ENCODE data around the gene LRRC3B.

LRRC3B gene

DNA sequence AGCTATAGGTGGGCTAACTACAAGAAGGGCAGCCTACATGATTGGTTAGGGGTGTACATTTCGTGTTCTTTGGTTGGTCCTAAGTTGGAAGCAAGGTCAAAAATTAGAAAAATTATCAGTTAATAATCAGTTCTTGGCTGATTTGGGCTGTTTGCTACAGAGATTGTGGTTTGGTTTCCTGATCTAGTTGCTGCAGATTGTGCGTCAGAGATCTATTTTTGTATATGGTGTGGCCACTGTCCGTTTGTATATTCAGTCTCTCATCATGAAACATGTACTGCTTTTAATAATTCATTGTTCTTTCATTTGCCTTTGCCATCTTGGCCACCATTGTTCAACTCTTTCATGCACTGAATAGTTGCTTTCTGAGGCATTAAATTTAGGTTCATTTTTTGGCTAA lies 80.9 kb downstream of the LRRC3B start:
- Histone ChIP-seq H3K4me1 (no peaks in the 10 kb centered on the region), H3K4me3 (no peak overlapping the region), H3K9me3 (no peaks in the 10 kb centered on the region), H3K27me3 (ENCODE audit: low read depth) (no peaks in the 10 kb centered on the region), H3K36me3 (replicated peaks) (no peaks in the 10 kb centered on the region)
- in situ Hi-C loops (cut with MboI; ENCODE audit: low sequenced_read_pairs): loop anchor here (25.0 kb wide), 1 partner anchor 766 kb away; no protein-coding TSS in a partner anchor
- DNase-seq (ENCODE audit: low spot score in 2 of 2): no peak

DNA sequence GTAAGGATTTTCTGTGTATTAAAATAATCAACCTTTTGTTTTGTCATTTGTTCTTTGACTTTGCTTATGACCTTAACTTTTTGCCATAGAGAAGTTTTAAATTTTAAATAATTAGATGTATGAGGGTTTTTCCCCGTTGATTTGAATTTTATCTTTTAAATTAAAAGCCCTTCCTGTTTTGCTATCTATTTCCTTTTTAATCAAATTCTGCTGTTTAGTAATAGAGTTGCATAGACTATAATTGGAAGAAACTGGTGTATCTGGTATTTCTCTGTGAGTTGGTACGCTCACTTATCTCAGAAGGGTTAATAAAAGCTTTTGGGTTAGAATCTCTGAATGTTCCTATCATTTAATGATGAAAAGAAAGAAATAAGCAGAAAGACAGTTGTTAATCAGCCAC lies 82.2 kb downstream of the LRRC3B start:
- Histone ChIP-seq H3K4me3 (no peak overlapping the region), H3K4me1 (no peaks in the 10 kb centered on the region), H3K27me3 (ENCODE audit: low read depth) (no peaks in the 10 kb centered on the region), H3K9me3 (no peaks in the 10 kb centered on the region), H3K36me3 (replicated peaks) (no peaks in the 10 kb centered on the region)
- no peak for DNase-seq (ENCODE audit: low spot score in 2 of 2)
- in situ Hi-C loops (cut with MboI; ENCODE audit: low sequenced_read_pairs): loop anchor here (25.0 kb wide), 1 partner anchor 767 kb away; no protein-coding TSS in a partner anchor

DNA sequence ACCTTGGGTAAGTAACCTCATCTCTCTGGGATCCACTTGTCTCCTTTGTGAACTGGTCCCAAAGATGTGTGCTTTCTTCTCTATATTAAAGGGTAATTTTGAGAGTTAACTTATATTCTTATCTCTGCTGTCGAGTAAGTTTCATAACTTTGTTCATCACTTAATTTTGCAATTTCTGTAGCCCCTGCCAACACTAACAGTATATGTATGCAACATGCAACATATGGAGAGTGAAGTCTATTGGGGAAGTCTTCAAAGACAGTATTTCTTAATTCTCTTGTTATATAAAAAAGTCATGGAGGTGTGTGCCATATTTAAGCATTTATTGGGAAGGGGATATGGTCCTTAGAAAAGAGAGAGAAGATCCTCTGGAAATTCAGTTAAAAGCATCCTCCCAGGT lies 85.9 kb downstream of the LRRC3B start:
- DNase-seq (ENCODE audit: low spot score in 2 of 2): no peak
- no peaks in the 10 kb centered on the region for H3K9me3 ChIP-seq
- in situ Hi-C loops (cut with MboI; ENCODE audit: low sequenced_read_pairs): loop anchor here (25.0 kb wide), 1 partner anchor 771 kb away; no protein-coding TSS in a partner anchor

DNA sequence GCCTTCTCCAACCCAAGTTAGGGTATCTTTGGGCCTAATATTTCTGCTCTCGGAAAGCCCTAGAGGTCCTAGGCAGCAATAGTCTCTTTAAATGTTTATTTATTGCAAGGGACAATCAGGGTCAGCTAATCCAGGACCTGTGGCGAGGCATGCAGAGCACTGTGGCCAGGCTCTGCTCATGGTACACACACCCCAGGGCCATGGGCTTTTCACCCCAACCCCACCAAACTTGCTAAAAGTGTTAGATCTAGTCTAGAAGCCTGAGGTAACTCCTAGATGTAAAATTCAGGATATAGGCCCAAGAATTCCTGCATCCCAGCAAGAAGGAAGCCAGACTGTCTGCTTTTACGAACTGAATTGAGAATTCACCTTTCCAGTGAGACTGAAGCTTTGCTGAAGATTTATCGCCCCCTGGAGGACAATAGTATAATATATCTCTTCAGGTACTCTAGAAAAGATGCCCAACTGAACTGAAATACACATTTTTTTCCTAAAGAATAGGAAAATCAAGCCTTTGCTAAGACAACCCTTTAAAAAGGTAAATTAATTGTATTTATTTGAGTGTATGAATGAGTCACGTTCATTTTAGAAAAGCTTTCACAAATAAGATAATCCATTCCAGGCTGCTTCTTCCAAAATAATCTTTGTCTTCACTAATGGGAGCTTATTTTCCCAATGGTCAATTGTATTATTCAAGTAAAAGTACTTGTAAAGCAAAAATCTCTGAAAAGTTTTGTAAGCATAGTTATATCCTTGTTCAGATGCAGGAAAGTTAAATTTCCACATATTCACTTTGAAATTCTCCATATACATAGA lies 89.8 kb downstream of the LRRC3B start:
- DNase-seq (ENCODE audit: low spot score in 2 of 2): peak; percentile 8 to 40
- no peaks in the 10 kb centered on the region for H3K27me3 ChIP-seq (ENCODE audit: low read depth)
- no peaks in the 10 kb centered on the region for H3K4me1 ChIP-seq
- no peak overlapping the region for H3K4me3 ChIP-seq
- in situ Hi-C loops (cut with MboI; ENCODE audit: low sequenced_read_pairs): loop anchor here (25.0 kb wide), 1 partner anchor 775 kb away; no protein-coding TSS in a partner anchor
- no peaks in the 10 kb centered on the region for H3K36me3 ChIP-seq (replicated peaks)
- no peaks in the 10 kb centered on the region for H3K9me3 ChIP-seq

More for the DNA sequence above, 85.9 kb downstream of the LRRC3B start:
- H3K36me3 ChIP-seq (replicated peaks): no peaks in the 10 kb centered on the region
- no peaks in the 10 kb centered on the region for H3K4me1 ChIP-seq
- H3K4me3 ChIP-seq: no peak overlapping the region
- no peaks in the 10 kb centered on the region for H3K27me3 ChIP-seq (ENCODE audit: low read depth)

DNA sequence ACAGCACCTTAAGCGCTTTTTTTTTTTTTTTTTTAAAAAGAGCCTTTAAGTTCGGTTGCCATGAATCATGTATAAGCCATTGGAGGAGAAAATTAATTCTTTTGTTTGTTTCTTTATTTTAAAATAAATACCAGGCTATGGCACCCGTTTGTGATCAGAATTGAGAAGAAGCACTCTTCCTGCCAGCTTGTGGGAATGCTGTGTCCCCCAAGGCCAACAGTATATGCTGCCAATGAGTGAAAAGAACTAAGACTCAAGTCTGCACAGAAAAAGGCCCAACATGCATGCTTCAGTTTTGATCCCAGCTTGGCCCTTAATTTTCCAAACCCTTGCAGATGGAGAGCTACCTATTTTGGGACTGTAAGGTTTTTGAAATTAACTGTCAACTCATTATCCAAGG lies 90.5 kb downstream of the LRRC3B start:
- no peak overlapping the region for H3K4me3 ChIP-seq
- in situ Hi-C loops (cut with MboI; ENCODE audit: low sequenced_read_pairs): loop anchor here (25.0 kb wide), 1 partner anchor 776 kb away; no protein-coding TSS in a partner anchor
- no peaks in the 10 kb centered on the region for H3K4me1 ChIP-seq
- no peaks in the 10 kb centered on the region for H3K27me3 ChIP-seq (ENCODE audit: low read depth)
- H3K36me3 ChIP-seq (replicated peaks): no peaks in the 10 kb centered on the region
- no peak for DNase-seq (ENCODE audit: low spot score in 2 of 2)
- H3K9me3 ChIP-seq: no peaks in the 10 kb centered on the region

DNA sequence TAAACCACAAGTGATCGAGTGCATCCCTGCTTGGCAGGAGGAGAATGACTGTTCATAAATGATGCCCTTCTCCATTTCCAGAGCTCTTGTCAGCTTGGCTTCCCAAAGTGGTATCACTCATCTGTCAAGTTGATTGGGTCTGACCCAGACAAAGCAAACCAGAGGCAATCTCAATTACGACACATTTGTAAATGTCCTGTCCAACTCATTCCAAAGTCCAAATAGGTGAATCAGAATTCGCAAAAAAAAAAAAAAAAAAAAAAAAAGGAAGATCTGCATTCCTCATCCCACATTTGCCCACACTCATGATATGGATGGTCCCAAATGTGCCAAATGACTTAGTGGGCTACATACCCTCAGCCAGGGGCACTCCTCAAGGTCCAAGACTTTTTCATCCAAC lies 91.9 kb downstream of the LRRC3B start:
- no peaks in the 10 kb centered on the region for H3K36me3 ChIP-seq (replicated peaks)

DNA sequence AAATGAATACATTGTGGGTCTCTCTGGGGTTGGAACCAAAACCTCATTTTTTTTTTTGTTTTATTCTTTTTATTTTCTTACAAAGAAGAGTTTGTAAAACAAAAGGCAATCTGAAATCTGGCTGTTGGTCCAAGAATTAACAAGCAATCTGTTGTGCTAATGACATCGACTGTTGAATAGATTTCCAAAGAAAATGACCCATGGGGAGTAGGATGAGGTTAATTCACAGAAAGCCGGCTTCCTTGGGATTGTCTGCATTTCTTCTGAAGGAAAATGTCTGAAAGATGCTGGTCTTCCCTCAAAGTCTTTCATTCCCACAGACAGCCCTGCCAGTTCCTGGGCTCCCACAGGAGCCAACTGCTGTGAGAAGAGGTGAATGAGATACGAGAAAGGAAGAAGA lies 92.9 kb downstream of the LRRC3B start:
- Histone ChIP-seq H3K9me3 (no peaks in the 10 kb centered on the region), H3K36me3 (replicated peaks) (no peaks in the 10 kb centered on the region), H3K4me3 (no peak overlapping the region), H3K27me3 (ENCODE audit: low read depth) (no peaks in the 10 kb centered on the region), H3K4me1 (no peaks in the 10 kb centered on the region)
- no peak for DNase-seq (ENCODE audit: low spot score in 2 of 2)
- in situ Hi-C loops (cut with MboI; ENCODE audit: low sequenced_read_pairs): loop anchor here (25.0 kb wide), 1 partner anchor 778 kb away; no protein-coding TSS in a partner anchor

More for the DNA sequence above, 91.9 kb downstream of the LRRC3B start:
- in situ Hi-C loops (cut with MboI; ENCODE audit: low sequenced_read_pairs): loop anchor here (25.0 kb wide), 1 partner anchor 777 kb away; no protein-coding TSS in a partner anchor
- DNase-seq (ENCODE audit: low spot score in 2 of 2): no peak
- Histone ChIP-seq H3K9me3 (no peaks in the 10 kb centered on the region), H3K4me1 (no peaks in the 10 kb centered on the region), H3K4me3 (no peak overlapping the region), H3K27me3 (ENCODE audit: low read depth) (no peaks in the 10 kb centered on the region)

DNA sequence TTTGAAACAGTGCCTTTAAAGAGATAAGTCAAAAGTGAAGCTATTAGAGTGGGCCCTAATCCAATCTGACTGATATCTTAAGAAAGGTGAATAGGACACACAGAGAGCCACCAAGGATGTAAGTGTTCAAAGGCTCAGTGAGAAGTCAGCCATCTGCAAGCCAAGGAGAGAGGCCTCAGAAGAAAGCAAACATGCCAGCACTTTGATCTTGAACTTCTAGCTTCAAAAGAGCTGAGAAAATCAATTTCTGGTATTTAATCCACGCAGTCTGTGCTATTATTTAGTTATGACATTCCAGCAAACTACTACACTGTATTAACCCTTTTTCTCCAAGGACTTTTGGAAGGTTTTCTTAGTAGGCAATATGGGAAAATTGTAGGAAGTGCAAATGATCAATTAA lies 95.7 kb downstream of the LRRC3B start:
- no peaks in the 10 kb centered on the region for H3K4me1 ChIP-seq
- H3K27me3 ChIP-seq (ENCODE audit: low read depth): no peaks in the 10 kb centered on the region
- H3K36me3 ChIP-seq (replicated peaks): no peaks in the 10 kb centered on the region
- no peak overlapping the region for H3K4me3 ChIP-seq
- in situ Hi-C loops (cut with MboI; ENCODE audit: low sequenced_read_pairs): loop anchor here (25.0 kb wide), 1 partner anchor 781 kb away; no protein-coding TSS in a partner anchor
- H3K9me3 ChIP-seq: no peaks in the 10 kb centered on the region
- no peak for DNase-seq (ENCODE audit: low spot score in 2 of 2)

DNA sequence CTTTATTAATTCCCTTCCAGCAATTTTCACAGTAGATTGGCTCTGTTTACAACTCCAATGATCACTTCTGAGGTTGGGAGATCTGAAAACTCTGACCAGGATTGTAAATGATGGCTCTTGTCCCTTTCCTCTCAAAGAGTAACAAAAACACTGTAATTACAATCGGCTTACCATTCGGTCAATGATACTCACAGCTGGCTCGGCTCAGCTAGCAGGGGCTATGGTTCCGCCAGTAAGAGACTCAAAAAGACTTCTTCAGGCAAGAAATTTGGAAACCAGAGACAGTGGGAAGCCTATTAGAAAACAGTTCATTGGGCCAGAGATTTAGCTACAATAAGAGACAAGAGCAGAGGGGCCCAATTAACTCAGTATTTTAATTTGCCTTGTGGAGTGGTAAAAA lies 96.6 kb downstream of the LRRC3B start:
- Histone ChIP-seq H3K4me3 (no peak overlapping the region), H3K27me3 (ENCODE audit: low read depth) (no peaks in the 10 kb centered on the region), H3K36me3 (replicated peaks) (no peaks in the 10 kb centered on the region), H3K4me1 (no peaks in the 10 kb centered on the region), H3K9me3 (no peaks in the 10 kb centered on the region)
- in situ Hi-C loops (cut with MboI; ENCODE audit: low sequenced_read_pairs): loop anchor here (25.0 kb wide), 1 partner anchor 782 kb away; no protein-coding TSS in a partner anchor
- no peak for DNase-seq (ENCODE audit: low spot score in 2 of 2)

DNA sequence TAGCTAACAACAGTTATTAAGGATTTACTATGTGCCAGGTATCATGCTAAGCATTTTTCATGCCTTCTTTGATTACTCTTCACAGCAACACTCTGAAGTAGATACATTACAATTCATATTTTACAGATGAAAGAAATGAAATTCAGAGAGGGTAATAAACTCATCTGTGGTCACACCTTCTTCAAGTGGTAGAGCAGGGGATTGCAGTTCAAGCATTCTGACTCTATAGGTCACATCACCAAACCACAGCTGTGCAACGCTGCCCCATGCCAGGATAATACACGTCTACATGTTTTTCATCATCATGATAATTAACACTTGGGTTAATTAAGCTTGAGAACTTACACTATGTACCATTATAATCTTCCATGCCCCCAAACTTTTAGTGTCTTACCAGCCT lies 98.5 kb downstream of the LRRC3B start:
- Histone ChIP-seq H3K9me3 (no peaks in the 10 kb centered on the region), H3K27me3 (ENCODE audit: low read depth) (no peaks in the 10 kb centered on the region), H3K36me3 (replicated peaks) (no peaks in the 10 kb centered on the region), H3K4me3 (no peak overlapping the region), H3K4me1 (no peaks in the 10 kb centered on the region)
- DNase-seq (ENCODE audit: low spot score in 2 of 2): no peak
- in situ Hi-C loops (cut with MboI; ENCODE audit: low sequenced_read_pairs): loop anchor here (25.0 kb wide), 1 partner anchor 784 kb away; no protein-coding TSS in a partner anchor

DNA sequence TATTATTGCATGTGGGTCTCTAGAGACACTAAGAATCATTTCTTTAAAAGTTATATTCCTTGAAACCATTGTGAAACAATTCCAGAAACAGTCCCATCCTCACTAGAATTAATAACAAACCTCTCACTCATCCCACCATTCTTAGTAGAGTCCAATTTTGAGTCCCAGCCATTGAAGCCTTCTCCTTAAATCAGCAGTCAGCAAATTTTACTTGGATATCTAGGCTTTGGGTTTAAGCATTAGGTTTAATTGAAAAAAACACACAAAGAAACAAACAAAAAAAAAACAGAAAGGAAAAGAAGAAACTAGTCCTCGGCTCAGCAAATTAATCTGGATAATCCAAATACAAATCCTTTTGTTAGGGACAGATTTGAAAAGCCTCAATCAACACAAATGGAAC lies 109.3 kb downstream of the LRRC3B start:
- Histone ChIP-seq H3K36me3 (replicated peaks) (no peaks in the 10 kb centered on the region), H3K4me1 (no peaks in the 10 kb centered on the region), H3K4me3 (no peak overlapping the region), H3K9me3 (no peaks in the 10 kb centered on the region), H3K27me3 (ENCODE audit: low read depth) (no peaks in the 10 kb centered on the region)
- peak in 1 of 2 experiments; percentile 6 for DNase-seq (ENCODE audit: low spot score in 2 of 2)
- in situ Hi-C loops (cut with MboI; ENCODE audit: low sequenced_read_pairs): no loop called here

DNA sequence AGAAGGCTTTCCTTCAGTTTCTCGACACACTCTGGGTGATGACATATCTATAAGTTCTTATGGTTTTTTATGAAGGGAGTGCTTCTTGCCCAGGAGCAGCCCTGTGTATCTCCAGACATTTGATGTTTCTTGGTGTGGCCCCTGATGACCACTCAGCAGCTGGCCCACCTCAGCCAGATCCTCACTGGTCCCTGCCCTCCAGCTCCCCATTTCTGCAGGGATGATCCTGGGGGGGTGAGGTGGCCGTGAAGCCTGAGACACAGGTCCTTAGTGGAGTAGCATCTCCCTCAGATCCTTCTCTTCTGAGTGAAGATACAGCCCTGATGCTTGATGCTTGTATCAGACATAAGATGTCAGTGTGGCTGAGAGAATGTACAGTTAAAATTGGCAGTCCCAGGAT lies 127.7 kb downstream of the LRRC3B start:
- in situ Hi-C loops (cut with MboI; ENCODE audit: low sequenced_read_pairs): no loop called here
- no peak for DNase-seq (ENCODE audit: low spot score in 2 of 2)
- no peak overlapping the region for H3K4me3 ChIP-seq
- no peaks in the 10 kb centered on the region for H3K4me1 ChIP-seq
- no peaks in the 10 kb centered on the region for H3K36me3 ChIP-seq (replicated peaks)
- no peaks in the 10 kb centered on the region for H3K27me3 ChIP-seq (ENCODE audit: low read depth)
- H3K9me3 ChIP-seq: no peaks in the 10 kb centered on the region

DNA sequence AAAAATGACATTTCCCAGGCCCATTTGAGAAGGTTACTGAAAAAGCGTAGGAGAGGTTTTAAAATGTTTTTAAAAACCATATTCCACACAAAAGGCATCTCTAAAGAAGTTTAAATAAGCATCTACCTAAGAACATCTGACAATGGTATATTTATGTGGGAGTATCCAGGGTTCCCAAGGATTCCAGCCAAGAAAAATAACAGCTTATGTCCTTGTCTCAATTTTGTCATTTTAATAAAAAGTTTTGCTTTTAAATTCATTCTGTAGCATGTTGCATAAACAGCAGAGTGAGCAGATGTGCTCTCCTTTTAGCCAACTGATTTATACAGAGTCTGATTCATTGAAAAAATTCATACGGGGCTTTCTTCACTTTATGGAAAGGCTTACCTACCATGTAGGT lies 129.9 kb downstream of the LRRC3B start:
- Histone ChIP-seq H3K36me3 (replicated peaks) (no peaks in the 10 kb centered on the region), H3K4me1 (no peaks in the 10 kb centered on the region), H3K4me3 (no peak overlapping the region), H3K27me3 (ENCODE audit: low read depth) (no peaks in the 10 kb centered on the region), H3K9me3 (no peaks in the 10 kb centered on the region)
- DNase-seq (ENCODE audit: low spot score in 2 of 2): no peak
- in situ Hi-C loops (cut with MboI; ENCODE audit: low sequenced_read_pairs): no loop called here

DNA sequence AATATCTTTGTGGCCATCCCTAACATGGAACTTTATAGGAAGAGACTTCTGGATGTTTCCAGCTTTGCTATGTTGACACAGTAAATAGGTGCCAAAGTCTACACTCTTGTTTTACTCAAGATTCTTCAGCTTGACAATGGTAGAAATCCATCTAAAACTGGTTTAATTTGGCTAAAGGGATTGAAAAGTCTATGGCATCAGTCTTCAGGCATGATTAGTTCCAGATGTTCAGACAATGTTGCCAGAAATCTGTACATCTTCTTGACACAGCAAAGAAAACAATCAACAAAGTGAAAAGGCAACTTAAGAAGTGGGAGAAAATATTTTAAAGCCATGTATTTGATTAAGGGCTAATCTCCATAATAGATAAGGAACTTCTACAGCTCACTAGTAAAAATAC lies 130.5 kb downstream of the LRRC3B start:
- H3K36me3 ChIP-seq (replicated peaks): no peaks in the 10 kb centered on the region
- no peaks in the 10 kb centered on the region for H3K9me3 ChIP-seq
- no peaks in the 10 kb centered on the region for H3K4me1 ChIP-seq
- DNase-seq (ENCODE audit: low spot score in 2 of 2): no peak
- in situ Hi-C loops (cut with MboI; ENCODE audit: low sequenced_read_pairs): no loop called here
- no peak overlapping the region for H3K4me3 ChIP-seq
- H3K27me3 ChIP-seq (ENCODE audit: low read depth): no peaks in the 10 kb centered on the region

Data from HAP-1 (cell line).